ENCODE data around the gene DIAPH2. TPM values are rescaled to one million over a fixed set of nuclear protein-coding genes. Genes with fewer than 3 reads are reported as not detected.

Gene DIAPH2
- total and polyA plus RNA-seq, 9 of the 15 experiments (the other 6 are each of a cell fraction or from before 2014, with no cell fraction given) = 0.01 to 0.18 (median 0.07) TPM; not detected in 1

DNA sequence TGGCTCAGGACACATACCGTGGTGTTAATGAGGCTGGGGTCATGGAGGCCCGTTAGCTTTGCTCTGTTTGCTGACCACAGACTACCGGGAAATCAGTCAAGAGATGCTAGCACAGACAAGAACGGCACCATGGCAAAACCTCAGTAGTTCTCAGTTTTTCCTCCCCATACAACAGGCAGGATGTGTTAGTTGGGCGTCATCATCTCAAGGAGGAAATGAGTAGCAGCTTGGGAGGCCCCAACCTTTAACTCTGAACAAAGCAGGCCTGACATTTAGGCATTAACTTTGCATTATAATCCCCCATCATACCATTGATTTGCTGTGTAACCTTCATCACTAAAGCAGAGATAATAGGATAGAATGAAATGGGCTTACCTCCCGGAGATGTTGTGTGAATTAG lies 913.3 kb downstream of the DIAPH2 start (continued):
- TF ChIP-seq, protein P1, sequence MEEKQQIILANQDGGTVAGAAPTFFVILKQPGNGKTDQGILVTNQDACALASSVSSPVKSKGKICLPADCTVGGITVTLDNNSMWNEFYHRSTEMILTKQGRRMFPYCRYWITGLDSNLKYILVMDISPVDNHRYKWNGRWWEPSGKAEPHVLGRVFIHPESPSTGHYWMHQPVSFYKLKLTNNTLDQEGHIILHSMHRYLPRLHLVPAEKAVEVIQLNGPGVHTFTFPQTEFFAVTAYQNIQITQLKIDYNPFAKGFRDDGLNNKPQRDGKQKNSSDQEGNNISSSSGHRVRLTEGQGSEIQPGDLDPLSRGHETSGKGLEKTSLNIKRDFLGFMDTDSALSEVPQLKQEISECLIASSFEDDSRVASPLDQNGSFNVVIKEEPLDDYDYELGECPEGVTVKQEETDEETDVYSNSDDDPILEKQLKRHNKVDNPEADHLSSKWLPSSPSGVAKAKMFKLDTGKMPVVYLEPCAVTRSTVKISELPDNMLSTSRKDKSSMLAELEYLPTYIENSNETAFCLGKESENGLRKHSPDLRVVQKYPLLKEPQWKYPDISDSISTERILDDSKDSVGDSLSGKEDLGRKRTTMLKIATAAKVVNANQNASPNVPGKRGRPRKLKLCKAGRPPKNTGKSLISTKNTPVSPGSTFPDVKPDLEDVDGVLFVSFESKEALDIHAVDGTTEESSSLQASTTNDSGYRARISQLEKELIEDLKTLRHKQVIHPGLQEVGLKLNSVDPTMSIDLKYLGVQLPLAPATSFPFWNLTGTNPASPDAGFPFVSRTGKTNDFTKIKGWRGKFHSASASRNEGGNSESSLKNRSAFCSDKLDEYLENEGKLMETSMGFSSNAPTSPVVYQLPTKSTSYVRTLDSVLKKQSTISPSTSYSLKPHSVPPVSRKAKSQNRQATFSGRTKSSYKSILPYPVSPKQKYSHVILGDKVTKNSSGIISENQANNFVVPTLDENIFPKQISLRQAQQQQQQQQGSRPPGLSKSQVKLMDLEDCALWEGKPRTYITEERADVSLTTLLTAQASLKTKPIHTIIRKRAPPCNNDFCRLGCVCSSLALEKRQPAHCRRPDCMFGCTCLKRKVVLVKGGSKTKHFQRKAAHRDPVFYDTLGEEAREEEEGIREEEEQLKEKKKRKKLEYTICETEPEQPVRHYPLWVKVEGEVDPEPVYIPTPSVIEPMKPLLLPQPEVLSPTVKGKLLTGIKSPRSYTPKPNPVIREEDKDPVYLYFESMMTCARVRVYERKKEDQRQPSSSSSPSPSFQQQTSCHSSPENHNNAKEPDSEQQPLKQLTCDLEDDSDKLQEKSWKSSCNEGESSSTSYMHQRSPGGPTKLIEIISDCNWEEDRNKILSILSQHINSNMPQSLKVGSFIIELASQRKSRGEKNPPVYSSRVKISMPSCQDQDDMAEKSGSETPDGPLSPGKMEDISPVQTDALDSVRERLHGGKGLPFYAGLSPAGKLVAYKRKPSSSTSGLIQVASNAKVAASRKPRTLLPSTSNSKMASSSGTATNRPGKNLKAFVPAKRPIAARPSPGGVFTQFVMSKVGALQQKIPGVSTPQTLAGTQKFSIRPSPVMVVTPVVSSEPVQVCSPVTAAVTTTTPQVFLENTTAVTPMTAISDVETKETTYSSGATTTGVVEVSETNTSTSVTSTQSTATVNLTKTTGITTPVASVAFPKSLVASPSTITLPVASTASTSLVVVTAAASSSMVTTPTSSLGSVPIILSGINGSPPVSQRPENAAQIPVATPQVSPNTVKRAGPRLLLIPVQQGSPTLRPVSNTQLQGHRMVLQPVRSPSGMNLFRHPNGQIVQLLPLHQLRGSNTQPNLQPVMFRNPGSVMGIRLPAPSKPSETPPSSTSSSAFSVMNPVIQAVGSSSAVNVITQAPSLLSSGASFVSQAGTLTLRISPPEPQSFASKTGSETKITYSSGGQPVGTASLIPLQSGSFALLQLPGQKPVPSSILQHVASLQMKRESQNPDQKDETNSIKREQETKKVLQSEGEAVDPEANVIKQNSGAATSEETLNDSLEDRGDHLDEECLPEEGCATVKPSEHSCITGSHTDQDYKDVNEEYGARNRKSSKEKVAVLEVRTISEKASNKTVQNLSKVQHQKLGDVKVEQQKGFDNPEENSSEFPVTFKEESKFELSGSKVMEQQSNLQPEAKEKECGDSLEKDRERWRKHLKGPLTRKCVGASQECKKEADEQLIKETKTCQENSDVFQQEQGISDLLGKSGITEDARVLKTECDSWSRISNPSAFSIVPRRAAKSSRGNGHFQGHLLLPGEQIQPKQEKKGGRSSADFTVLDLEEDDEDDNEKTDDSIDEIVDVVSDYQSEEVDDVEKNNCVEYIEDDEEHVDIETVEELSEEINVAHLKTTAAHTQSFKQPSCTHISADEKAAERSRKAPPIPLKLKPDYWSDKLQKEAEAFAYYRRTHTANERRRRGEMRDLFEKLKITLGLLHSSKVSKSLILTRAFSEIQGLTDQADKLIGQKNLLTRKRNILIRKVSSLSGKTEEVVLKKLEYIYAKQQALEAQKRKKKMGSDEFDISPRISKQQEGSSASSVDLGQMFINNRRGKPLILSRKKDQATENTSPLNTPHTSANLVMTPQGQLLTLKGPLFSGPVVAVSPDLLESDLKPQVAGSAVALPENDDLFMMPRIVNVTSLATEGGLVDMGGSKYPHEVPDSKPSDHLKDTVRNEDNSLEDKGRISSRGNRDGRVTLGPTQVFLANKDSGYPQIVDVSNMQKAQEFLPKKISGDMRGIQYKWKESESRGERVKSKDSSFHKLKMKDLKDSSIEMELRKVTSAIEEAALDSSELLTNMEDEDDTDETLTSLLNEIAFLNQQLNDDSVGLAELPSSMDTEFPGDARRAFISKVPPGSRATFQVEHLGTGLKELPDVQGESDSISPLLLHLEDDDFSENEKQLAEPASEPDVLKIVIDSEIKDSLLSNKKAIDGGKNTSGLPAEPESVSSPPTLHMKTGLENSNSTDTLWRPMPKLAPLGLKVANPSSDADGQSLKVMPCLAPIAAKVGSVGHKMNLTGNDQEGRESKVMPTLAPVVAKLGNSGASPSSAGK (IDR thresholded peaks at IDR 0.05) = no peak
- no peak for TF ChIP-seq PTBP1 (IDR thresholded peaks at IDR 0.05; ENCODE audit: low read depth, low read length)
- TF ChIP-seq, protein P2, sequence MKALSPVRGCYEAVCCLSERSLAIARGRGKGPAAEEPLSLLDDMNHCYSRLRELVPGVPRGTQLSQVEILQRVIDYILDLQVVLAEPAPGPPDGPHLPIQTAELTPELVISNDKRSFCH (CRISPR knock-in tag; IDR thresholded peaks at IDR 0.05) = no peak
- TF ChIP-seq, protein P2 (tag; IDR thresholded peaks at IDR 0.05) = no peak
- TF ChIP-seq, protein P3, sequence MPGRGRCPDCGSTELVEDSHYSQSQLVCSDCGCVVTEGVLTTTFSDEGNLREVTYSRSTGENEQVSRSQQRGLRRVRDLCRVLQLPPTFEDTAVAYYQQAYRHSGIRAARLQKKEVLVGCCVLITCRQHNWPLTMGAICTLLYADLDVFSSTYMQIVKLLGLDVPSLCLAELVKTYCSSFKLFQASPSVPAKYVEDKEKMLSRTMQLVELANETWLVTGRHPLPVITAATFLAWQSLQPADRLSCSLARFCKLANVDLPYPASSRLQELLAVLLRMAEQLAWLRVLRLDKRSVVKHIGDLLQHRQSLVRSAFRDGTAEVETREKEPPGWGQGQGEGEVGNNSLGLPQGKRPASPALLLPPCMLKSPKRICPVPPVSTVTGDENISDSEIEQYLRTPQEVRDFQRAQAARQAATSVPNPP (IDR thresholded peaks at IDR 0.05; ENCODE audit: borderline replicate concordance, insufficient read depth, insufficient read length) = no peak
- TF ChIP-seq, protein P4, sequence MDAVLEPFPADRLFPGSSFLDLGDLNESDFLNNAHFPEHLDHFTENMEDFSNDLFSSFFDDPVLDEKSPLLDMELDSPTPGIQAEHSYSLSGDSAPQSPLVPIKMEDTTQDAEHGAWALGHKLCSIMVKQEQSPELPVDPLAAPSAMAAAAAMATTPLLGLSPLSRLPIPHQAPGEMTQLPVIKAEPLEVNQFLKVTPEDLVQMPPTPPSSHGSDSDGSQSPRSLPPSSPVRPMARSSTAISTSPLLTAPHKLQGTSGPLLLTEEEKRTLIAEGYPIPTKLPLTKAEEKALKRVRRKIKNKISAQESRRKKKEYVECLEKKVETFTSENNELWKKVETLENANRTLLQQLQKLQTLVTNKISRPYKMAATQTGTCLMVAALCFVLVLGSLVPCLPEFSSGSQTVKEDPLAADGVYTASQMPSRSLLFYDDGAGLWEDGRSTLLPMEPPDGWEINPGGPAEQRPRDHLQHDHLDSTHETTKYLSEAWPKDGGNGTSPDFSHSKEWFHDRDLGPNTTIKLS (IDR thresholded peaks at IDR 0.05; ENCODE audit: borderline replicate concordance, low read depth) = no peak
- TF ChIP-seq HDGF (IDR thresholded peaks at IDR 0.05) = no peak
- TF ChIP-seq CBX3 (IDR thresholded peaks at IDR 0.05; ENCODE audit: borderline replicate concordance in 1 of 2, low read length in 2 of 2) = no peak
- no peak for TF ChIP-seq TARDBP (IDR thresholded peaks at IDR 0.05)
- TF ChIP-seq ZNF778 (CRISPR knock-in tag; IDR thresholded peaks at IDR 0.05) = no peak
